Smooth muscle cell (in vitro differentiated cells): ENCODE results near the gene STK35. TPM values are rescaled to one million over a fixed set of nuclear protein-coding genes. Genes with fewer than 3 reads are reported as not detected.

Source experiments
- DNase-seq: peaks from one replicate; lab custom pipeline; 2025; ENCODE audit not compliant: unreplicated experiment; lab: John Stamatoyannopoulos, UW
- H2AFZ ChIP-seq: fragments of 200-600 bp; sonication (generic); 2 replicates; pipeline ENCODE4 v1.6.0; 2016; ENCODE audit warnings: antibody characterized with exemption, low read depth, mild to moderate bottlenecking
- H3F3A ChIP-seq: fragments of 200-600 bp; sonication (generic); 2 replicates; pipeline ENCODE4 v1.6.0; 2017; ENCODE audit warnings: antibody characterized with exemption, low read depth
- H3K27ac ChIP-seq: fragments of 200-600 bp; sonication (generic); 2 replicates; pipeline ENCODE4 v1.5.1; 2016; ENCODE audit warnings: low read depth, mild to moderate bottlenecking
- H3K27me3 ChIP-seq: fragments of 200-600 bp; sonication (generic); 2 replicates; pipeline ENCODE4 v1.6.1; 2016; ENCODE audit warnings: low read depth, mild to moderate bottlenecking
- H3K36me3 ChIP-seq: fragments of 200-600 bp; sonication (generic); 2 replicates; pipeline ENCODE4 v1.5.1; 2016; ENCODE audit warnings: low read depth
- H3K4me1 ChIP-seq: fragments of 200-600 bp; sonication (generic); 2 replicates; pipeline ENCODE4 v1.5.1; 2016; ENCODE audit warnings: low read depth
- H3K4me2 ChIP-seq: fragments of 200-600 bp; sonication (generic); 2 replicates; pipeline ENCODE4 v1.6.0; 2016; ENCODE audit warnings: mild to moderate bottlenecking
- H3K4me3 ChIP-seq: fragments of 200-600 bp; sonication (generic); 2 replicates; pipeline ENCODE4 v1.5.1; 2016; ENCODE audit warnings: mild to moderate bottlenecking
- H3K79me2 ChIP-seq: fragments of 200-600 bp; sonication (generic); 2 replicates; pipeline ENCODE4 v1.6.0; 2016; ENCODE audit warnings: low read depth, mild to moderate bottlenecking
- H3K9ac ChIP-seq: fragments of 200-600 bp; sonication (generic); 2 replicates; pipeline ENCODE4 v1.6.0; 2016; ENCODE audit warnings: low read depth
- H3K9me3 ChIP-seq: fragments of 200-600 bp; sonication (generic); replicated peaks from 2 replicates; pipeline ENCODE4 v1.5.1; 2016; ENCODE audit warnings: low read depth
- H4K20me1 ChIP-seq: fragments of 200-600 bp; sonication (generic); 2 replicates; pipeline ENCODE4 v1.6.0; 2016; ENCODE audit warnings: low read depth
- CTCF ChIP-seq: fragments of 200-600 bp; sonication (generic); IDR thresholded peaks from 2 replicates; pipeline ENCODE4 v1.5.1; 2017; ENCODE audit warnings: borderline replicate concordance, mild to moderate bottlenecking, antibody characterized with exemption; ENCODE audit not compliant: insufficient read depth, poor library complexity, severe bottlenecking
- WGBS: methylation state at CpG from one replicate; pipeline ENCODE4 v1.1.7; 2016; ENCODE audit warnings: low lambda C conversion rate; 5-methylcytosine and 5-hydroxymethylcytosine counted together
- polyA plus RNA-seq: library from polyadenylated mRNA; unstranded; fragments of >200 nt; fragmentation: Nextera tagmentation; extraction: Ambion mirVana; gene quantifications from 2 replicates; pipeline ENCODE4 v1.2.1, GENCODE V29; 2016
- total RNA-seq: library from RNA; depleted of rRNA; stranded (reverse); fragments of >200 nt; gene quantifications from 2 replicates; pipeline ENCODE4 v1.2.3, GENCODE V29; 2014

STK35 gene
- total and polyA plus RNA-seq, 2 experiments from 2014 or later = 9.6 to 14.6 TPM

GRCh38 chr20:2152317-2152716, 50.7 kb downstream of the STK35 start:
- H2AFZ ChIP-seq = no peak overlapping the region
- no peak overlapping the region for H3K4me3 ChIP-seq
- no peaks in the 10 kb centered on the region for H3F3A ChIP-seq
- no peaks in the 10 kb centered on the region for H3K36me3 ChIP-seq
- H3K27ac ChIP-seq = peak overlapping the region; percentile 52
- peak overlapping the region; percentile 25 for H3K4me2 ChIP-seq
- no peak for TF ChIP-seq CTCF
- H3K9me3 ChIP-seq = no peaks in the 10 kb centered on the region
- no peak overlapping the region for H3K9ac ChIP-seq
- no peaks in the 10 kb centered on the region for H3K27me3 ChIP-seq
- DNase-seq = no peak
- H4K20me1 ChIP-seq = peaks cover 5% of the 10 kb centered on the region
- no peaks in the 10 kb centered on the region for H3K79me2 ChIP-seq
- no peaks in the 10 kb centered on the region for H3K4me1 ChIP-seq
- 84% methylated on average over 3 of the region's 3 CpGs for WGBS

- no peaks in the 10 kb centered on the region for H3F3A ChIP-seq
- H3K9me3 ChIP-seq = no peaks in the 10 kb centered on the region
- no peaks in the 10 kb centered on the region for H3K79me2 ChIP-seq
- TF ChIP-seq CTCF = no peak
- H3K27ac ChIP-seq = no peak overlapping the region
- no peak overlapping the region for H3K9ac ChIP-seq
- WGBS = 90% methylated on average over 4 of the region's 4 CpGs
- H3K4me1 ChIP-seq = no peaks in the 10 kb centered on the region
- H4K20me1 ChIP-seq = peaks cover 3% of the 10 kb centered on the region
- no peak for DNase-seq
- H2AFZ ChIP-seq = no peak overlapping the region
- no peaks in the 10 kb centered on the region for H3K36me3 ChIP-seq
- no peaks in the 10 kb centered on the region for H3K27me3 ChIP-seq
- H3K4me3 ChIP-seq = no peak overlapping the region
- no peak overlapping the region for H3K4me2 ChIP-seq
Observed at GRCh38 chr20:2153326-2153725, 51.7 kb downstream of the STK35 start.

- Histone ChIP-seq H3K9me3 (no peaks in the 10 kb centered on the region), H3K27me3 (no peaks in the 10 kb centered on the region), H3K4me1 (no peaks in the 10 kb centered on the region), H3K4me3 (no peak overlapping the region), H3F3A (no peaks in the 10 kb centered on the region), H3K36me3 (no peaks in the 10 kb centered on the region), H4K20me1 (no peaks in the 10 kb centered on the region), H2AFZ (no peak overlapping the region), H3K9ac (no peak overlapping the region), H3K4me2 (no peak overlapping the region), H3K79me2 (no peaks in the 10 kb centered on the region), H3K27ac (no peak overlapping the region)
- 95% methylated on average over 4 of the region's 4 CpGs for WGBS
- no peak for TF ChIP-seq CTCF
- DNase-seq = no peak
Observed at GRCh38 chr20:2156224-2156623, 54.6 kb downstream of the STK35 start.
